ENCODE results near the gene ELMO1. TPM values are rescaled to one million over a fixed set of nuclear protein-coding genes. Genes with fewer than 3 reads are reported as not detected.

Gene ELMO1
- total RNA-seq, 1 donor from 2014 or later, result 53.8 TPM

GRCh38 chr7:37181550-37181932 lies 267.1 kb downstream of the ELMO1 start:
- Histone ChIP-seq H3K27ac (no peak overlapping the region), H3K4me1 (no peaks in the 10 kb centered on the region), H3K4me3 (no peak overlapping the region), H3K9me3 (no peaks in the 10 kb centered on the region), H3K27me3 (no peaks in the 10 kb centered on the region), H3K36me3 (no peaks in the 10 kb centered on the region)
- DNase-seq (no peak), ATAC-seq (no peak)
- intact Hi-C loops (cut with DNase I), result loop anchor here (10.0 kb wide), 1 partner anchor 207 kb away; no protein-coding TSS in a partner anchor
- no peak for TF ChIP-seq CTCF (IDR thresholded peaks at IDR 0.05)

- no peak for ATAC-seq
- intact Hi-C loops (cut with DNase I), result loop anchor here (10.0 kb wide), 1 partner anchor 206 kb away; no protein-coding TSS in a partner anchor
- DNase-seq, result no peak
- Histone ChIP-seq H3K27me3 (no peaks in the 10 kb centered on the region), H3K36me3 (no peaks in the 10 kb centered on the region), H3K27ac (no peak overlapping the region), H3K4me3 (no peak overlapping the region), H3K4me1 (no peaks in the 10 kb centered on the region), H3K9me3 (no peaks in the 10 kb centered on the region)
- no peak for TF ChIP-seq CTCF (IDR thresholded peaks at IDR 0.05)
Observed at GRCh38 chr7:37180828-37181549, 267.7 kb downstream of the ELMO1 start.

GRCh38 chr7:37176079-37176478 lies 272.6 kb downstream of the ELMO1 start:
- TF ChIP-seq CTCF (IDR thresholded peaks at IDR 0.05), result no peak
- H3K4me1 ChIP-seq, result no peaks in the 10 kb centered on the region
- intact Hi-C loops (cut with DNase I), result no loop called here
- H3K9me3 ChIP-seq, result no peaks in the 10 kb centered on the region
- H3K4me3 ChIP-seq, result no peak overlapping the region
- DNase-seq (no peak), ATAC-seq (no peak)
- H3K36me3 ChIP-seq, result no peaks in the 10 kb centered on the region
- H3K27me3 ChIP-seq, result no peaks in the 10 kb centered on the region
- H3K27ac ChIP-seq, result no peak overlapping the region

GRCh38 chr7:37174460-37174859 lies 274.2 kb downstream of the ELMO1 start:
- no peak for ATAC-seq
- Histone ChIP-seq H3K36me3 (no peaks in the 10 kb centered on the region), H3K27ac (no peak overlapping the region), H3K9me3 (no peaks in the 10 kb centered on the region), H3K4me3 (no peak overlapping the region), H3K27me3 (no peaks in the 10 kb centered on the region), H3K4me1 (no peaks in the 10 kb centered on the region)
- DNase-seq, result no peak
- intact Hi-C loops (cut with DNase I), result no loop called here
- no peak for TF ChIP-seq CTCF (IDR thresholded peaks at IDR 0.05)

- no peak for DNase-seq
- no peaks in the 10 kb centered on the region for H3K27me3 ChIP-seq
- intact Hi-C loops (cut with DNase I), result no loop called here
- ATAC-seq, result no peak
- no peaks in the 10 kb centered on the region for H3K36me3 ChIP-seq
- no peak overlapping the region for H3K27ac ChIP-seq
- H3K4me3 ChIP-seq, result no peak overlapping the region
- H3K4me1 ChIP-seq, result no peaks in the 10 kb centered on the region
- H3K9me3 ChIP-seq, result no peaks in the 10 kb centered on the region
- no peak for TF ChIP-seq CTCF (IDR thresholded peaks at IDR 0.05)
Observed at GRCh38 chr7:37173670-37174069, 275.0 kb downstream of the ELMO1 start.
